ENCODE results near the gene DNAJB13. TPM values are rescaled to one million over a fixed set of nuclear protein-coding genes. Genes with fewer than 3 reads are reported as not detected.

The DNAJB13 gene
- total RNA-seq, 4 donors from 2014 or later = 0.42 TPM; not detected in 3

DNA sequence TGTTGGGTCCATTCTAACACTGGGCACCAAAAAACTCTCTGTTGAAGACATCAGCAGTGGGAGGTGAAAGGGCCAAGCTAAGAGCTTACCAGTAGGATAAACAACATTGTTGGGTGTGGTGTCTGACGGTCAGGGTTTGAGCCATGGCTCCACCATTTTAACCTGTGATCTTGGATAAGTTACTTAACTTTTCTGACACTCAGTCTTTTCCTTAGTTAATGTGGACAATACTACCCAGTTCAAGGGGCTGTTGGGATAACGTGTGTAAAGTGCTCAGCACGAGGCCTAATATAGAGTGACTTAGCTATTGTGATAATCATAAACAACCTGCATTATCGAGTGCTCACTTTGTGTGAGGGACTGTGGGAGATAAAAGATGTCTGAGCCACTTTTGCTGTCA is 52.0 kb downstream of the DNAJB13 start:
- WGBS, 2 donors = 95 to 96% methylated on average over 4 of the region's 4 CpGs
- intact Hi-C loops (cut with DNase I; ENCODE audit: low total_unique reads) = no loop called here
- no peak for TF ChIP-seq POLR2A (IDR thresholded peaks at IDR 0.05)
- TF ChIP-seq, protein P1, sequence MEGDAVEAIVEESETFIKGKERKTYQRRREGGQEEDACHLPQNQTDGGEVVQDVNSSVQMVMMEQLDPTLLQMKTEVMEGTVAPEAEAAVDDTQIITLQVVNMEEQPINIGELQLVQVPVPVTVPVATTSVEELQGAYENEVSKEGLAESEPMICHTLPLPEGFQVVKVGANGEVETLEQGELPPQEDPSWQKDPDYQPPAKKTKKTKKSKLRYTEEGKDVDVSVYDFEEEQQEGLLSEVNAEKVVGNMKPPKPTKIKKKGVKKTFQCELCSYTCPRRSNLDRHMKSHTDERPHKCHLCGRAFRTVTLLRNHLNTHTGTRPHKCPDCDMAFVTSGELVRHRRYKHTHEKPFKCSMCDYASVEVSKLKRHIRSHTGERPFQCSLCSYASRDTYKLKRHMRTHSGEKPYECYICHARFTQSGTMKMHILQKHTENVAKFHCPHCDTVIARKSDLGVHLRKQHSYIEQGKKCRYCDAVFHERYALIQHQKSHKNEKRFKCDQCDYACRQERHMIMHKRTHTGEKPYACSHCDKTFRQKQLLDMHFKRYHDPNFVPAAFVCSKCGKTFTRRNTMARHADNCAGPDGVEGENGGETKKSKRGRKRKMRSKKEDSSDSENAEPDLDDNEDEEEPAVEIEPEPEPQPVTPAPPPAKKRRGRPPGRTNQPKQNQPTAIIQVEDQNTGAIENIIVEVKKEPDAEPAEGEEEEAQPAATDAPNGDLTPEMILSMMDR (IDR thresholded peaks at IDR 0.05) = no peak
- no peak for DNase-seq (ENCODE audit: low spot score in 2 of 2)
- H3K4me3 ChIP-seq (ENCODE audit: low read depth, poor library complexity, severe bottlenecking) = no peak overlapping the region

DNA sequence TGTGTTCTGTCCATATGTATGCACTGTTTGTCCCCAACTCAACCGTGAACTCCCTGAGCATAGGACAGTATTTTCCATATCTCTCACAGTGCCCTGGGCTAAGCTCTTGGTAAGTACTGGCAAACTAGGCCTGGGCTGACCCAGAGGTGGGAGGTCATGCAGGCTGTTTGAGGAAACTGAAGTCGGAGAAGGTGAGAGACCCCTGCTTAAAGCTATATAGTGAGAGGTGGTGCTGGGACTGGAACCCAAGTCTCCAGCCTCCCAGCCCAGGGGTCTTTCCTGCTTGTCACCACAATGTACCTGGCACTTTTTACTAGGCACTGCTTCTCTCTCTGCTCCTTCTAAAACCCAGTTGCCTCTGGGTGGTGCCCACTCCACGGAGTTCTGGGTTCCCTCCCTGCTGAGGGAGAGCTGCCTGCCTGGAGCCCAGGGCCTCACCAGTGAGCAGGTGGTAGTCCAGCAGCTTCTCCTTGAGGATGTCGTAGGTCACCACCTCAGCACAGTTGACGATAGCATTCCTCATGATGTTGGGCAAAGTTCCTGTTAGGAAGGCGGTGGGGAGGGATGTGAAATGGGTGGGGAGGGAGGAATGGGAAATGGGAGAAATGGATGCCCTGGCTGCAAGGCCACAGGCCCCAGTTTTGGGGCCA is 53.3 kb downstream of the DNAJB13 start:
- WGBS, 2 donors = 82 to 94% methylated on average over 6 of the region's 6 CpGs
- peak in 1 of 2 donors; percentile 50 for DNase-seq (ENCODE audit: low spot score in 2 of 2)
- no peak overlapping the region for H3K4me3 ChIP-seq (ENCODE audit: low read depth, poor library complexity, severe bottlenecking)
- TF ChIP-seq, protein P1 (IDR thresholded peaks at IDR 0.05) = no peak
- TF ChIP-seq POLR2A (IDR thresholded peaks at IDR 0.05) = no peak
- intact Hi-C loops (cut with DNase I; ENCODE audit: low total_unique reads) = no loop called here

DNA sequence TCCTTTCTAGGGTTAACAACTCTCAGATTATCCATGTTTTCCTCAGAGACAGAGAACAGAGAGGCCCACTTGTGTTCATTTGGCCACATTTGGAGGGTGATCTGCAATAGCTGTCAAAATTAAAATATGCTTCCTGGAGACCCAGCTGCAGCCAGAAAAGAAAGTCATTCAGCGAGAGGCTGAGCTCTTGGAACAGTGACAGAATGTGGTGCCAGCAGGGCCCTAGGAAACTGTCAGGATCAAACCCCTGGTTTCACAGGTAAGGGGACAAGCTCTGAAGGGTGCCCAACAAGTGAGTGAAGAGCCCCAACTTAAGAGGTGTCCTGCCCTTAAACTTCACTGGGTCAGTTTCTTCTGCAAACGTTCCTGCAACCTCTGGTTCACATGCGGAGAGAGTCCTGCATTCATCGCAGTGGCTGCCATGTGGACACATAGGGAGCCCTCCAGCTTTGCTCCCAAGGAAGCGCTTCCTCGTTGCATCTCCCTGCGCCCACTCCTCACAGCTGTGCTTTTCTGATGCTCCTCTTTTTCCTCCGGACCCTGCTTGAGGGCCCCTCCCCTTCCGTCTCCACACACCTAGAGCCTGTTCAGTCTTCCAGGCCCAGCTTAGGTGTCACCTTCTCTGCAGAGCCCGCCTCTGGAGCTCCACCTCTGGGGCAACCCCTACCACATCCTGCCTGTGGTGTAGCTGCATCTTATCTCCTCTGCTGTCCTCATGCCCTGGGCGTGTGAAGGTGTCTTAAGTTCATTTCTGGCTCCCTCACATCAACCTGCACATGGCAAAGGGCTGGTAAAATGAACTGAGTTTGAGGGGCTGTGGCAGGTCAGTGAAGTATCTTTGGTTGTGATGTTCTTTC is 54.2 kb downstream of the DNAJB13 start:
- peak in 1 of 2 donors; percentile 80 for DNase-seq (ENCODE audit: low spot score in 2 of 2)
- no peak overlapping the region for H3K4me3 ChIP-seq (ENCODE audit: low read depth, poor library complexity, severe bottlenecking)
- TF ChIP-seq, protein P1 (IDR thresholded peaks at IDR 0.05) = no peak
- TF ChIP-seq POLR2A (IDR thresholded peaks at IDR 0.05) = no peak
- 71% methylated on average over 11 of the region's 11 CpGs for whole genome bisulfite sequencing, 2 donors
- intact Hi-C loops (cut with DNase I; ENCODE audit: low total_unique reads) = no loop called here

DNA sequence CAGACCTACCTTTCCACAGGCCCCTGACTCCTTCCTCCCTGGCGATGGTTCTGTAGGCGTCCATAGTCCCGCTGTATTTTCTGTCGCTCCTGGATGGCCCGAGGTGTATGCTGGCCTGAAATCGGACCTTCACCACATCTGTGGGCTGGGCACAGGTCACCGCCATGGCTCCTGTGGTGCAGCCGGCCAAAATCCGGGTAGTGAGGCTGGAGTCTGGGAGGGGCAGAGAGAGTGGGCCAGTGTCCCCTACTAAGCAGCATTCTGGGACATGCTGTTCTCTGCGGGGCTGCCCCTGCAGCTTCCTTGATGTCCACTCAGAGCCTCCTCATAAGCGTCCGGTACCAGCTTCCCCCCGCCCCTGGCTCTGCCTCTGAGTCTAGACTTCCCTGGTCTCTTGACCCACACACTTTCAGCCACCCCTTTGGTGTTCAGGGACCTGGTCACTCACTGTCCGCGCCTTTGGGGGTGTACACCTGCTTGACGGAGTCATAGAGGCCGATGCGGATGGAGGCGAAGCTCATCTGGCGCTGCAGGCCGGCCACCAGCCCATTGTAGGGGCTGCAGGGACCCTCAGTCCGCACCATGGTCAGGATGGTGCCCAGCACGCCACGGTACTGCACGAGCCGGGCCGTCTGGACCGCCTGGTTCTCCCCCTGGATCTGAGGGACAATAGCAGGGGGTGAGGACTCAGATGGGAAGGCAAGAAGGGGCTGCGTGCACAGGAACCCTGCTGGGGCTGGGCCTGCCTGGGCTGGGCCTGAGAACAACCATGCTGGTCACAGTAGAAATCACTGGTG is 55.1 kb downstream of the DNAJB13 start:
- TF ChIP-seq, protein P1 (IDR thresholded peaks at IDR 0.05) = no peak
- no peak for TF ChIP-seq POLR2A (IDR thresholded peaks at IDR 0.05)
- WGBS, 2 donors = 95 to 96% methylated on average over 23 to 28 of the region's 29 CpGs
- intact Hi-C loops (cut with DNase I; ENCODE audit: low total_unique reads) = no loop called here
- no peak overlapping the region for H3K4me3 ChIP-seq (ENCODE audit: low read depth, poor library complexity, severe bottlenecking)
- DNase-seq (ENCODE audit: low spot score in 2 of 2) = peak in 1 of 2 donors; percentile 72

DNA sequence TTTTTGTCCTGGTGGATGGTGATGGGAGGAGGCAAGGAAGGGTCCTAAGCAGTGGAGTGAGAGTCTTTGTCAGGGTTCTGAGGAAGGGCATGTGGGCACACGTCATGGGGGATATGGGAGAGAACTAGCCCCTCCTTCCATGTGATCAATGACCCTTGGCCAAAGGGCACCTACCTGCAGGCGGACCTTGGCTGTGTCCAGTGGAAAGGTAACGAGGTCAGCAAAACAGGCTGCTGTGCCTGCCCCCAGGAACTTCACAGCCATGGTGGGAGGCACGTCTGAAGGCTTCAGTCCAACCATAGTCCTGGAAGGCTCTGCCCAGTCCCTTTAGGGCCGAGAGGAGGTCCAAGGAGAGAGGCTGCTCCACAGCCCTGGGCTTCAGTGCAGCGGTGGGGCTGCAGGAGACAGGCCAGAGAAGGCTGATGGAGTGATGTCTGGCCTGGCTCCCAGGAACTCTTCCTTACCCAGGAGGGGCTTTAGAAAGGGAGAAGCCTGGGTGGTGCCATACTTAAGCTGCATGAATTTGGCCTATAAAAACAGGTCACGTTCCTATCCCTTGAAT is 56.0 kb downstream of the DNAJB13 start:
- no peak overlapping the region for H3K4me3 ChIP-seq (ENCODE audit: low read depth, poor library complexity, severe bottlenecking)
- intact Hi-C loops (cut with DNase I; ENCODE audit: low total_unique reads) = no loop called here

More for the DNA sequence above, 56.0 kb downstream of the DNAJB13 start:
- 80 to 86% methylated on average over 7 of the region's 7 CpGs for WGBS, 2 donors
- DNase-seq (ENCODE audit: low spot score in 2 of 2) = peak in 1 of 2 donors; percentile 53
- no peak for TF ChIP-seq POLR2A (IDR thresholded peaks at IDR 0.05)
- TF ChIP-seq, protein P1 (IDR thresholded peaks at IDR 0.05) = no peak

Data from lower leg skin (tissue), 4 donors.